ENCODE results near the gene PTPN13. TPM values are rescaled to one million over a fixed set of nuclear protein-coding genes. Genes with fewer than 3 reads are reported as not detected.

The PTPN13 gene
- total and polyA plus RNA-seq, 4 donors: 0.36 to 3.2 (median 1.2) TPM

GRCh38 chr4:86833615-86834014 lies 239.5 kb downstream of the PTPN13 start:
- Histone ChIP-seq H3K9me3 (ENCODE audit: control insufficient read depth in 4 of 4, low read length in 3 of 4) (no peaks in the 10 kb centered on the region), H3K4me1 (ENCODE audit: control insufficient read depth in 4 of 4, insufficient read depth in 4 of 4, low read length in 3 of 4) (no peaks in the 10 kb centered on the region), H3K4me3 (ENCODE audit: low read depth in 1 of 3, low read length in 3 of 3) (no peak overlapping the region), H3K36me3 (ENCODE audit: control insufficient read depth in 4 of 4, insufficient read depth in 3 of 4, low read depth in 1 of 4, low read length in 3 of 4) (peaks cover 0 to 2% (median 0%) of the 10 kb centered on the region in 4 donors), H3K27me3 (ENCODE audit: control insufficient read depth in 4 of 4, insufficient read depth in 4 of 4, low read length in 3 of 4) (no peaks in the 10 kb centered on the region), H3K27ac (ENCODE audit: low read depth in 1 of 2, low read length in 2 of 2) (no peak overlapping the region), H3K9ac (ENCODE audit: low read depth in 1 of 2, low read length in 2 of 2) (no peak overlapping the region)
- WGBS: 95% methylated on average over 1 of the region's 1 CpG
- DNase-seq (ENCODE audit: low spot score): no peak
- no peak for TF ChIP-seq FOXA2 (IDR thresholded peaks at IDR 0.05)
- TF ChIP-seq ATF3 (IDR thresholded peaks at IDR 0.05): no peak
- TF ChIP-seq NR2F2 (IDR thresholded peaks at IDR 0.05): no peak

DNA sequence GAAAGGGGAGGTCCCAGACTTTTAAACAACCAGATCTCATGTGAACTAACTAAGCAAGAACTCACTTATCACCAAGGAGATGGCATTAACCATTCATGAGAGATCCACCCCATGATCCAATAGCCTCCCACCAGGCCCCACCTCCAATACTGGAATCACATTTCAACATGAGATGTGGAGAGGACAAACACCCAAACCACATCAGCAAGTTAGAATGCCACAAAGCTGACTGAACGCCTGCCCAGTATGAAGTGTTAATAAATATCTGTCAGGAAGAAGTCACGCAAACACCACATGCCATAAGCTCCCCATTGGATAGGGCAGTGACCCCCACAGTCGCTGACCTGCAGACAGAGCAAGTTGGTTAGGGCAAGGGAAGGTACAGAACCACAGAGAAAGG lies 240.8 kb downstream of the PTPN13 start:
- Histone ChIP-seq H3K9me3 (ENCODE audit: control insufficient read depth in 4 of 4, low read length in 3 of 4) (no peaks in the 10 kb centered on the region), H3K9ac (ENCODE audit: low read depth in 1 of 2, low read length in 2 of 2) (no peak overlapping the region), H3K4me1 (ENCODE audit: control insufficient read depth in 4 of 4, insufficient read depth in 4 of 4, low read length in 3 of 4) (no peaks in the 10 kb centered on the region), H3K4me3 (ENCODE audit: low read depth in 1 of 3, low read length in 3 of 3) (no peak overlapping the region), H3K27me3 (ENCODE audit: control insufficient read depth in 4 of 4, insufficient read depth in 4 of 4, low read length in 3 of 4) (no peaks in the 10 kb centered on the region), H3K36me3 (ENCODE audit: control insufficient read depth in 4 of 4, insufficient read depth in 3 of 4, low read depth in 1 of 4, low read length in 3 of 4) (peaks cover 0 to 2% (median 0%) of the 10 kb centered on the region in 4 donors), H3K27ac (ENCODE audit: low read depth in 1 of 2, low read length in 2 of 2) (no peak overlapping the region)
- DNase-seq (ENCODE audit: low spot score): no peak
- WGBS: 87% methylated on average over 3 of the region's 3 CpGs
- TF ChIP-seq GABPA (IDR thresholded peaks at IDR 0.05 in 1 of 2, conservative IDR thresholded peaks at IDR 0.05 in 1 of 2) (no peak), ZBTB33 (IDR thresholded peaks at IDR 0.05) (no peak), TAF1 (conservative IDR thresholded peaks at IDR 0.05) (no peak), RAD21 (IDR thresholded peaks at IDR 0.05) (no peak), ATF3 (IDR thresholded peaks at IDR 0.05) (no peak), FOXA1 (IDR thresholded peaks at IDR 0.05) (no peak)
- TF ChIP-seq, protein P1, sequence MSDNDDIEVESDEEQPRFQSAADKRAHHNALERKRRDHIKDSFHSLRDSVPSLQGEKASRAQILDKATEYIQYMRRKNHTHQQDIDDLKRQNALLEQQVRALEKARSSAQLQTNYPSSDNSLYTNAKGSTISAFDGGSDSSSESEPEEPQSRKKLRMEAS (IDR thresholded peaks at IDR 0.05): no peak

- no peak overlapping the region for H3K9ac ChIP-seq (ENCODE audit: low read depth in 1 of 2, low read length in 2 of 2)
- TF ChIP-seq RAD21 (IDR thresholded peaks at IDR 0.05) (no peak), RXRA (IDR thresholded peaks at IDR 0.05) (no peak)
- DNase-seq (ENCODE audit: low spot score): no peak
- H3K36me3 ChIP-seq (ENCODE audit: control insufficient read depth in 4 of 4, insufficient read depth in 3 of 4, low read depth in 1 of 4, low read length in 3 of 4): peaks cover 0 to 2% (median 0%) of the 10 kb centered on the region in 4 donors
- no peaks in the 10 kb centered on the region for H3K27me3 ChIP-seq (ENCODE audit: control insufficient read depth in 4 of 4, insufficient read depth in 4 of 4, low read length in 3 of 4)
- H3K4me1 ChIP-seq (ENCODE audit: control insufficient read depth in 4 of 4, insufficient read depth in 4 of 4, low read length in 3 of 4): no peaks in the 10 kb centered on the region
- no peak overlapping the region for H3K27ac ChIP-seq (ENCODE audit: low read depth in 1 of 2, low read length in 2 of 2)
- H3K9me3 ChIP-seq (ENCODE audit: control insufficient read depth in 4 of 4, low read length in 3 of 4): no peaks in the 10 kb centered on the region
- 81% methylated on average over 3 of the region's 3 CpGs for WGBS
- no peak overlapping the region for H3K4me3 ChIP-seq (ENCODE audit: low read depth in 1 of 3, low read length in 3 of 3)
Observed at GRCh38 chr4:86835677-86836076, 241.6 kb downstream of the PTPN13 start.

Measured in liver (tissue), 9 donors.